Measurements from ENCODE around the gene ALOXE3. TPM values are rescaled to one million over a fixed set of nuclear protein-coding genes. Genes with fewer than 3 reads are reported as not detected.

ALOXE3 gene
- total RNA-seq, 1 experiment from 2014 or later, result not detected

GRCh38 chr17:8091033-8091687 is 27.2 kb downstream of the ALOXE3 start:
- no peak overlapping the region for H3K4me3 Mint-ChIP-seq (ENCODE audit: low read depth, unreplicated experiment)
- peaks cover 75% of the 10 kb centered on the region for H3K27me3 Mint-ChIP-seq (ENCODE audit: unreplicated experiment)
- no peak overlapping the region for H3K27ac Mint-ChIP-seq (ENCODE audit: unreplicated experiment)
- intact Hi-C loops (cut with micrococcal nuclease; ENCODE audit: unreplicated experiment), result no loop called here
- BruUV-seq (replicated peaks), result no TSS peak
- no peaks in the 10 kb centered on the region for H3K9me3 Mint-ChIP-seq (ENCODE audit: low read depth, unreplicated experiment)
- DNase-seq, result no peak
- CTCF ChIA-PET, result interaction anchor here (0.7 kb wide), 1 partner anchor 144 kb away, joined by 3 read pairs; no protein-coding TSS in a partner anchor
- H3K36me3 Mint-ChIP-seq (ENCODE audit: insufficient read depth, unreplicated experiment), result peaks cover 3% of the 10 kb centered on the region
- H3K4me1 Mint-ChIP-seq (ENCODE audit: low read depth, unreplicated experiment), result no peaks in the 10 kb centered on the region
- no peak for TF ChIP-seq CTCF (IDR thresholded peaks at IDR 0.05; ENCODE audit: unreplicated experiment)

- Mint-ChIP-seq H3K27me3 (ENCODE audit: unreplicated experiment) (peaks cover 75% of the 10 kb centered on the region), H3K4me3 (ENCODE audit: low read depth, unreplicated experiment) (no peak overlapping the region), H3K4me1 (ENCODE audit: low read depth, unreplicated experiment) (no peaks in the 10 kb centered on the region), H3K27ac (ENCODE audit: unreplicated experiment) (no peak overlapping the region), H3K36me3 (ENCODE audit: insufficient read depth, unreplicated experiment) (no peaks in the 10 kb centered on the region), H3K9me3 (ENCODE audit: low read depth, unreplicated experiment) (no peaks in the 10 kb centered on the region)
- no TSS peak for BruUV-seq (replicated peaks)
- DNase-seq, result no peak
- intact Hi-C loops (cut with micrococcal nuclease; ENCODE audit: unreplicated experiment), result no loop called here
- no peak for TF ChIP-seq CTCF (IDR thresholded peaks at IDR 0.05; ENCODE audit: unreplicated experiment)
- CTCF ChIA-PET, result no interaction called here
Observed at GRCh38 chr17:8089728-8090127, 28.6 kb downstream of the ALOXE3 start.

- CTCF ChIA-PET, result no interaction called here
- intact Hi-C loops (cut with micrococcal nuclease; ENCODE audit: unreplicated experiment), result no loop called here
- no peak overlapping the region for H3K4me3 Mint-ChIP-seq (ENCODE audit: low read depth, unreplicated experiment)
- H3K4me1 Mint-ChIP-seq (ENCODE audit: low read depth, unreplicated experiment), result no peaks in the 10 kb centered on the region
- no peaks in the 10 kb centered on the region for H3K9me3 Mint-ChIP-seq (ENCODE audit: low read depth, unreplicated experiment)
- no peak for TF ChIP-seq CTCF (IDR thresholded peaks at IDR 0.05; ENCODE audit: unreplicated experiment)
- peaks cover 81% of the 10 kb centered on the region for H3K27me3 Mint-ChIP-seq (ENCODE audit: unreplicated experiment)
- H3K36me3 Mint-ChIP-seq (ENCODE audit: insufficient read depth, unreplicated experiment), result no peaks in the 10 kb centered on the region
- no peak overlapping the region for H3K27ac Mint-ChIP-seq (ENCODE audit: unreplicated experiment)
- no peak for DNase-seq
- no TSS peak for BruUV-seq (replicated peaks)
Observed at GRCh38 chr17:8087952-8088230, 30.4 kb downstream of the ALOXE3 start.

GRCh38 chr17:8087075-8087951 is 31.0 kb downstream of the ALOXE3 start, which contains the start of gene ALOX12B:
Gene ALOX12B, minus strand, starts transcription at chr17:8087716. Its CDS starts 274 bp downstream, at chr17:8087442.
- no TSS peak for BruUV-seq (replicated peaks)
- H3K27me3 Mint-ChIP-seq (ENCODE audit: unreplicated experiment), result peaks cover 87% of the 10 kb centered on the region
- DNase-seq, result no peak
- no peak within 1 kb of the TSS for H3K27ac Mint-ChIP-seq (ENCODE audit: unreplicated experiment)
- no peak within 1 kb of the TSS for H3K4me3 Mint-ChIP-seq (ENCODE audit: low read depth, unreplicated experiment)
- CTCF ChIA-PET, result interaction anchor here (0.6 kb wide), 1 partner anchor 765 kb away, joined by 3 read pairs; no protein-coding TSS in a partner anchor
- intact Hi-C loops (cut with micrococcal nuclease; ENCODE audit: unreplicated experiment), result no loop called here
- no peaks in the 10 kb centered on the region for H3K36me3 Mint-ChIP-seq (ENCODE audit: insufficient read depth, unreplicated experiment)
- H3K4me1 Mint-ChIP-seq (ENCODE audit: low read depth, unreplicated experiment), result no peaks in the 10 kb centered on the region
- H3K9me3 Mint-ChIP-seq (ENCODE audit: low read depth, unreplicated experiment), result no peaks in the 10 kb centered on the region
- TF ChIP-seq CTCF (IDR thresholded peaks at IDR 0.05; ENCODE audit: unreplicated experiment), result no peak
